ENCODE results near the gene R3HDM2.

DNA sequence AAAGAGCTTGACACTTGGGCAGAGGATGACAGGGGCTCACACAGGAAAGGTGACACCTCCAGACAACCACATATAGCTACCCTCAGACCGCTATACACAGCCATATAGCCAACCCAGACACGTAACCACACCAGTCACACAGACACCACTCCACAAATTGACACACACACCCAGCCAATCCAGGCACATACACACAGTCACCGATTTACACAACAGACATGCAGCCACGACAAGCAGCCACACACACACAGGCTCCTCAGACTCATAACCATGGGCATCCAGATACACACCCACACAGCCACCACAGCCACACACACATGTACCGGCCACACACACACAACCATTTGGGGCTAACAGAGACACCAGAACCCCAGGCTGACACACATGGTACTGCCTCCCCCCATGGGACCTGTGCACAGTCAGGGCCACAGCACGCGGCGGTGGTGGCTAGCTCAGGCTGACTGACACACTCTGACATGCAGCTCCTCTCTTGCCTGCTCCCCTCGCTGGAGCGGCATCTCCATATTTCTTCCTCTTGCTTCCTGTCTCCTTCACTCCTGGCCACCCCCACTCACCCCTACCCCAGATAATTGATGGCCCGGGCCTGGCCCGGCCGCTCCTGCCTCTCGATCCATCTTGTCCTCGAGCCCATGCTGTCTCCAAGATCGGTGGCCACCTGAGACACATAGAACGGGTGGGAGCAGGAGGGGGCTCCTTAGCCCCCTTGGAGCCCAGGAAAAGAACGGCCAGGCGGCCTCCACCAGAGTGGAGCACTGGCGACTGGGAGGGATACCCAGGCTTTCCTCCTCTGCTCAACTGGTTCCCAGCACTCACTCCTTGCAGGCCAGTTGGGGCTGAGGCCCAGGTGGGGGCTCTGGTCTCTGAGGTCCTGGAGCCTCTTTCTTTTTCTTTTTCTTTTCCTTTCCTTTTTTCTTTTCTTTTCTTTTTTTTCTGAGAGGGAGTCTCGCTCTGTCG is 207.4 kb downstream of the R3HDM2 start:
- TF ChIP-seq CTCF (IDR thresholded peaks at IDR 0.05; ENCODE audit: low read length) = no peak
- TF ChIP-seq EZH2 (IDR thresholded peaks at IDR 0.05; ENCODE audit: borderline replicate concordance, low read length) = no peak

Data from OCI-LY1 (cell line).